MM.1S (cell line): ENCODE results near the gene TDP2.

Experiments
- CTCF ChIP-seq: fragments of 300-600 bp; sonication (generic); IDR thresholded peaks from 2 replicates; pipeline ENCODE4 v1.5.1; 2016; ENCODE audit warnings: antibody characterized with exemption, low read length, mixed read lengths
- EZH2 ChIP-seq: fragments of 300-600 bp; sonication (generic); optimal IDR thresholded peaks from 2 replicates; pipeline ENCODE3; 2017; ENCODE audit warnings: low read depth, mild to moderate bottlenecking, antibody characterized with exemption, low read length, mixed read lengths

DNA sequence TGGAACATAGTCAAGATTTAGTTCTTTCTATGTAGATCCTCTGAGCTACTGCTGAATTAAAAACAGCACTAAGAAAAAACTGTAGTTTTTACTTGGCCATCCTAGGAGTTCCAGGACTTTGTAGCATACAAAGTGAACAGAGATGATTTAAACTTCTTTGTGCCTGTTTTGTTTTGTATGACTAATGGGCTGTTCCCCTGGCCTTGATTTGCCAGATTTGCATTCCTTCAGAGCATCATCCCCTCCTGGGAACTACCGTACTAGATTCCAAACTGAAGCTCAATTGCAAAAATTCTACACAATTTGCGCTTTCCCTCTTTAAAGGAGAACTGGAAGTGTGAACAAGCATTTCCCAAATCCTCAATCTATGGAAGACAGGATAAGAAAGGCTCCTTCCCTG, 23.3 kb upstream of the TDP2 start:
- TF ChIP-seq EZH2 (no peak), CTCF (no peak)
